Measurements from ENCODE around the gene STARD3NL. TPM values are rescaled to one million over a fixed set of nuclear protein-coding genes. Genes with fewer than 3 reads are reported as not detected.
"Not testable (repeated sequence)": the region's sequence is repeated elsewhere in the genome, so short reads cannot be mapped to it uniquely, and the experiment has no call there.

Gene STARD3NL
- polyA plus RNA-seq, 4 donors = 69.0 to 80.7 (median 78.8) TPM

- DNase-seq (ENCODE audit: low read depth in 4 of 4, low spot score in 3 of 4) = no peak
These were observed 39.6 kb downstream of the STARD3NL start for GRCh38 chr7:38217672-38218071.

- no peak for DNase-seq (ENCODE audit: low read depth in 4 of 4, low spot score in 3 of 4)
These were observed 42.4 kb downstream of the STARD3NL start for GRCh38 chr7:38220452-38220851.

DNA sequence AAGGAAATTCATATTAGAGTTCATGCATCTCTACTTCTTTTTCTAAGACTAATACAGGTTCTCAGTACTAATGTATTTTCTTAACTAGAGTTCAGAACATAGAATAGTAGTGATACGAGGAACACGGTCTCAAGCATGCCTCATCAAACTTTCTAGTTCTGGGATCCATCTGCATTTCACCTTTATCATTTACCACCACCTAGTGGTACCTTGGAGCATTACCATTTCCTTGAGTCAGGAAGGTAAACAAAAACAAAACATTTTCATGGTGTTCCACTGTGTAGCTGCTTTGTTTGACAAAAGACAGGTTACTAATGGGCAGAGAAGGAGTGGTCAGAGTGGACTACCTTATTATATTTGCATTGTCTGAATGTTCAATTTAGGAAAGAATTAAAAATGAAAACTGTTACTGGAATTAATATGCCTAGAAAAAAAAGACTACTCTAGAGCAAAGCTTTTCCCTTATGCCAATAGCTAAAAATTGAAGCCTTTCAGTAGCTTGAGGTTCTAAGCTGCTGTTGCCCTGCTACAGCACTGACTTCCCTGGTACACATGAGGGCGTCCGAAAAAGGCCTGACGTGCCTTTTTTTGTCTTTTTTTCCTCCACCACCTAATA is 44.5 kb downstream of the STARD3NL start:
- DNase-seq (ENCODE audit: low read depth in 4 of 4, low spot score in 3 of 4) = peak in 3 of 4 donors; percentile 36 to 48 (median 39)

GRCh38 chr7:38223306-38223705 is 45.3 kb downstream of the STARD3NL start:
- no peak for DNase-seq (ENCODE audit: low read depth in 4 of 4, low spot score in 3 of 4)

GRCh38 chr7:38224392-38224791 is 46.3 kb downstream of the STARD3NL start:
- no peak for DNase-seq (ENCODE audit: low read depth in 4 of 4, low spot score in 3 of 4)

- peak in 1 of 4 donors; percentile 10 for DNase-seq (ENCODE audit: low read depth in 4 of 4, low spot score in 3 of 4)
These were observed 51.3 kb downstream of the STARD3NL start for GRCh38 chr7:38229386-38229785.

- DNase-seq (ENCODE audit: low read depth in 4 of 4, low spot score in 3 of 4) = no peak
These were observed 52.0 kb downstream of the STARD3NL start for GRCh38 chr7:38229884-38230642.

DNA sequence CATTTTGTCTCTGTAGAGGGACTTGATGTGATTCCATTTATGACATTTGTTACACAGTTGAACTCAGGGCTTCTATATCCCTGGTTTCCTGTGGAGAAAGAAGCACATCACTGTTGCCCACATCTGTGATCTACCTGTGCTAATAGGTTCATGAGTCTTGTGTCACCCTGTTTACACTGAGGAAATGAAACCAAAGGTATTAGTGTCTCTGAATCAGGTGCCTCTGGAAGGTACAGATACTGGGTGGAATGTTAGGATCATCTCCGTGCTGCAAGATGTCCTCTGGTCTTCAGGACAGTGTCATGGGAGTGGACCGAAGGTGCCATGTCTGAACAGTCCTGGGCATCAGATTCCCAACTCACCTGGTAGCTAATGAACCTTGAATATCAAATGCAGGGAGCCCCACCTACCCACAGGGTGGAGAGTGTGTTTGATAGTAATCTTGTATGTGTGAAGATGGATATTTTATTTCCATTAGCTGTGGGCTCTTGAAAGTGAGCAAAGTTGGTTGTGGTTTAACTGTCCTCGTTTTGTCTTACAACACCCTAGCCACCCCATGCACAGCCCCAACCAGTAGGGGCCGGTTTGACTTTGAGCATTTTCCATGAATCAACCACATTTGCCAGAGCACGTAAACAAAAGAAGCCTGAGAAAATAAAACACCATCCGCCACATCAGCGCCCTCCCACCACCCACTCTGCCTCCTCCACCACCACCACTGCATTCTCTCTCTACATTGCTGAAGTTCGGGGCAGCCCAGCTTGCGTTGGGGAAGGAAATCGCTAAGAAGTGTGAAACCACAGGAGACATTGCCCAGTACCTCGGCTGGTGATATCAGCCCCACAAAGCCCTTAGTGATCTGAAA is 54.7 kb downstream of the STARD3NL start:
- DNase-seq (ENCODE audit: low read depth in 4 of 4, low spot score in 3 of 4) = no peak

GRCh38 chr7:38234759-38235158 is 56.7 kb downstream of the STARD3NL start:
- DNase-seq (ENCODE audit: low read depth in 4 of 4, low spot score in 3 of 4) = not testable (repeated sequence)

DNA sequence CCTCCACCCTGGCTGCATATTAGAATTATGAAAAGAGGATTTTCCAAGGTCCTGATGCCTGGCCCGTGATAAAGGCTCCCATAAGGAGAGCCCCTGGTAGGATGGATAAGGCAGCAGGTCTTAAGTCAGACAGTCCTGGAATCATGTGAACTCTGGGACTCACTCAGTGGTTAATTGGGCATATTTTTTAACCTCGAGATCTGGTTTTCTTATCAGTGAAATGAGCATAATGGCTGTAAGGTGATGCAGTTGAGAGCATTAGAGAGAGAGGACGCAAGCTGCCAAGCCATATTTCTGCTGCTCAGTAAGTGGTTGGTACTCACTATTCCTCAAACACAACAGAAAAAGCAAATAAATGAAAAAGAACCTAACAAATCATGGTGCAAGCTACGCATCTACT is 57.6 kb downstream of the STARD3NL start:
- DNase-seq (ENCODE audit: low read depth in 4 of 4, low spot score in 3 of 4) = no peak

GRCh38 chr7:38239129-38239528 is 61.1 kb downstream of the STARD3NL start:
- DNase-seq (ENCODE audit: low read depth in 4 of 4, low spot score in 3 of 4) = not testable (repeated sequence)

DNA sequence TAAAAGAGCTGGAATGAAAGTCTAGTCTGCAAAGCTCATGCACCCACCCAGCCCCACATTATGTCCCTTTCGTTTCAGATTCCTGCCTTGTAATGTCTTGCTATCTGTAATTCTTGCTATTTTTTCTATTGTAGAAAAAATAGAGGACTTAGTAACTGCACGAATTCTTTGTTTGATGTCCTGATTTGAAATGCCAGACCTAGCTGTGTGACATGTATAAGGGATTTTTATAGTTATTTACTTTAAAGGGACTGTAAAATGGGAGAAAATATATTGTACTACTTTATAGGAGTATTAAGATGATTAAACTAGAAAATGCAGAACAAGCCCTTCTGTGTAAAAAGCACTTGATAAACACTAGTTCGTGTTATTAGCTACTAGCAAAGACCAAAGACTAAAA is 63.0 kb downstream of the STARD3NL start:
- no peak for DNase-seq (ENCODE audit: low read depth in 4 of 4, low spot score in 3 of 4)

GRCh38 chr7:38242814-38243213 is 64.8 kb downstream of the STARD3NL start:
- no peak for DNase-seq (ENCODE audit: low read depth in 4 of 4, low spot score in 3 of 4)

- not testable (repeated sequence) for DNase-seq (ENCODE audit: low read depth in 4 of 4, low spot score in 3 of 4)
These were observed 65.3 kb downstream of the STARD3NL start for GRCh38 chr7:38243345-38243744.

GRCh38 chr7:38244516-38244915 is 66.5 kb downstream of the STARD3NL start:
- no peak for DNase-seq (ENCODE audit: low read depth in 4 of 4, low spot score in 3 of 4)

DNA sequence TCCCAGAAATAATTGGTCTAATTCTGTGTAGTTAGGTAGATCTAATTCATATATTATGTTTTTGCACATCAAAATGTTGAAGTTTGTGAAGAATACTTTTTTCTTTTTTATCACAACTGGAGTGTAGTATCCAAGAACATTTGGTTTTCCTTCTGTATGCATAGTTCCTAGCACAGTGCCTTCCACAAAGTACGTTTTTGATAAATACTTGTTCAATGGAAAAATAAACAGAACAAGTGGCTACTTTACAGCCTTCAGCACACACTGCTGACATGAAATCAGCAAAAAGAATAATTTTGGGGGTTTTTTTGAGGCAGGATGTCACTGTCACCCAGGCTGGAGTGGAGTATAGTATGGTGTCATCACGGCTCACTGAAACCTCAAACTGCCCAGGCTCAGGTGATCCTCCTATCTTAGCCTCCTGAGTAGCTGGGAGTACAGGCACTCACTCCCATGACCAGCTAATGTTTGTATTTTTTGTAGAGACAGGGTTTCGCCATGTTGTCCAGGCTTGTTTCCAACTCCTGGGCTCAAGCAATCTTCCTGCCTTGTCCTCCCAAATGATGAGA is 67.4 kb downstream of the STARD3NL start:
- DNase-seq (ENCODE audit: low read depth in 4 of 4, low spot score in 3 of 4) = no peak

- DNase-seq (ENCODE audit: low read depth in 4 of 4, low spot score in 3 of 4) = no peak
These were observed 70.1 kb downstream of the STARD3NL start for GRCh38 chr7:38248069-38248567.

- DNase-seq (ENCODE audit: low read depth in 4 of 4, low spot score in 3 of 4) = not testable (repeated sequence)
These were observed 71.8 kb downstream of the STARD3NL start for GRCh38 chr7:38249849-38250248.

- no peak for DNase-seq (ENCODE audit: low read depth in 4 of 4, low spot score in 3 of 4)
These were observed 79.3 kb downstream of the STARD3NL start for GRCh38 chr7:38257350-38257677.

- DNase-seq (ENCODE audit: low read depth in 4 of 4, low spot score in 3 of 4) = not testable (repeated sequence)
These were observed 81.1 kb downstream of the STARD3NL start for GRCh38 chr7:38259157-38259556.

DNA sequence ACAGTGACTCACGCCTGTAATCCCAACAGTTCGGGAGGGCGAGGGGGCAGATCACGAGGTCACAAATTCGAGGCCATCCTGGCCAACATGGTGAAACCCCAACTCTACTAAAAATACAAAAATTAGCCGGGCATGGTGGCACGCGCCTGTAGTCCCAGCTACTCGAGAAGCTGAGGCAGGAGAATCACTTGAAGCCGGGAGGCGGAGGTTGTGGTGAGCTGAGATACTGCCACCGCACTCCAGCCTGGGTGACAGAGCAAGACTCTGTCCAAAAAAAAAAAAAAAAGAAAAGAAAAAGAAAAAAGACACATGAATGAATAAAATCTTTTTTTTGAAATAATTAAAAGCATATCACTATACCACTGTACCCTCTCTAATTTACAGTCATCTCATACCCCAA is 83.6 kb downstream of the STARD3NL start:
- not testable (repeated sequence) for DNase-seq (ENCODE audit: low read depth in 4 of 4, low spot score in 3 of 4)
